Neutrophil (primary cell): Measurements from ENCODE around the gene DGCR2.

Source experiments
- H3K27ac ChIP-seq: fragments of 200-600 bp; sonication (generic); 2 replicates; pipeline ENCODE4 v1.5.1; 2016; ENCODE audit warnings: mild to moderate bottlenecking, moderate library complexity
- H3K27me3 ChIP-seq: fragments of 200-600 bp; sonication (generic); 2 replicates; pipeline ENCODE4 v1.6.0; 2016; ENCODE audit warnings: mild to moderate bottlenecking
- H3K36me3 ChIP-seq: fragments of 200-600 bp; sonication (generic); 2 replicates; pipeline ENCODE4 v1.5.1; 2017
- H3K4me1 ChIP-seq, 2 experiments: fragments of 200-600 bp in 1 of 2; sonication (generic) in 1 of 2; 1 replicate in 1 of 2; 2 replicates in 1 of 2; pipeline versions ENCODE4 v1.5.1 to v1.6.1; 2013 to 2016; ENCODE audit warnings: low read depth in 1 of 2, low read length in 1 of 2, mild to moderate bottlenecking in 1 of 2, moderate library complexity in 1 of 2; ENCODE audit not compliant: control insufficient read depth in 1 of 2, insufficient read depth in 1 of 2
- H3K4me3 ChIP-seq, 2 experiments: fragments of 200-600 bp in 1 of 2; sonication (generic) in 1 of 2; 1 replicate in 1 of 2; 2 replicates in 1 of 2; pipeline ENCODE4 v1.5.1; 2013 to 2016; ENCODE audit warnings: low read depth in 1 of 2, low read length in 1 of 2, mild to moderate bottlenecking in 1 of 2, moderate library complexity in 1 of 2
- H3K9me3 ChIP-seq: fragments of 200-600 bp; sonication (generic); 2 replicates; pipeline ENCODE4 v1.5.1; 2016
- TF ChIP-seq, protein P1 (sequence below): fragments of 200-600 bp; sonication (generic); IDR thresholded peaks from 2 replicates; pipeline ENCODE4 v1.5.1; 2016; ENCODE audit warnings: antibody characterized with exemption

Gene DGCR2

DNA sequence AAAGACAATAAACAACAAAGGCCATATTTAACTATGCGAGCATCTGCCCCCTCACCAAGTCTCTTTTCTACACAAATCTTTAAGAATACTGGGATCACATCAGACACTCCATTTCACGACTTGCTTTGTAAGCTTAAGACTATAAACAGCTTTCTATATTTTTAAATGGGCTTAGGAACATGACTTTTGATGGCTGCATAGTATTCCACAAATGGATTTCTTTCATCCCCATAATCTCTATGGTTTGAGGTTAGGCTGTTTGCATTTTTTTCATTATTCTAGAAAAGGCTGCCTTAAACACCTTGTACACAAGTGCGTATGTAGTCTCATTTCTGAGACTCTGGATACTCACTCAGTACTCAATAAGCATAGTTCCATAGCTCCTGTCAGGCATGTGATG lies 52.8 kb downstream of the DGCR2 start:
- Histone ChIP-seq H3K27me3 (no peaks in the 10 kb centered on the region), H3K4me1 (no peaks in the 10 kb centered on the region), H3K36me3 (peaks cover 71% of the 10 kb centered on the region), H3K9me3 (no peaks in the 10 kb centered on the region), H3K27ac (no peak overlapping the region), H3K4me3 (no peak overlapping the region)
- TF ChIP-seq, protein P1, sequence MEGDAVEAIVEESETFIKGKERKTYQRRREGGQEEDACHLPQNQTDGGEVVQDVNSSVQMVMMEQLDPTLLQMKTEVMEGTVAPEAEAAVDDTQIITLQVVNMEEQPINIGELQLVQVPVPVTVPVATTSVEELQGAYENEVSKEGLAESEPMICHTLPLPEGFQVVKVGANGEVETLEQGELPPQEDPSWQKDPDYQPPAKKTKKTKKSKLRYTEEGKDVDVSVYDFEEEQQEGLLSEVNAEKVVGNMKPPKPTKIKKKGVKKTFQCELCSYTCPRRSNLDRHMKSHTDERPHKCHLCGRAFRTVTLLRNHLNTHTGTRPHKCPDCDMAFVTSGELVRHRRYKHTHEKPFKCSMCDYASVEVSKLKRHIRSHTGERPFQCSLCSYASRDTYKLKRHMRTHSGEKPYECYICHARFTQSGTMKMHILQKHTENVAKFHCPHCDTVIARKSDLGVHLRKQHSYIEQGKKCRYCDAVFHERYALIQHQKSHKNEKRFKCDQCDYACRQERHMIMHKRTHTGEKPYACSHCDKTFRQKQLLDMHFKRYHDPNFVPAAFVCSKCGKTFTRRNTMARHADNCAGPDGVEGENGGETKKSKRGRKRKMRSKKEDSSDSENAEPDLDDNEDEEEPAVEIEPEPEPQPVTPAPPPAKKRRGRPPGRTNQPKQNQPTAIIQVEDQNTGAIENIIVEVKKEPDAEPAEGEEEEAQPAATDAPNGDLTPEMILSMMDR = no peak

DNA sequence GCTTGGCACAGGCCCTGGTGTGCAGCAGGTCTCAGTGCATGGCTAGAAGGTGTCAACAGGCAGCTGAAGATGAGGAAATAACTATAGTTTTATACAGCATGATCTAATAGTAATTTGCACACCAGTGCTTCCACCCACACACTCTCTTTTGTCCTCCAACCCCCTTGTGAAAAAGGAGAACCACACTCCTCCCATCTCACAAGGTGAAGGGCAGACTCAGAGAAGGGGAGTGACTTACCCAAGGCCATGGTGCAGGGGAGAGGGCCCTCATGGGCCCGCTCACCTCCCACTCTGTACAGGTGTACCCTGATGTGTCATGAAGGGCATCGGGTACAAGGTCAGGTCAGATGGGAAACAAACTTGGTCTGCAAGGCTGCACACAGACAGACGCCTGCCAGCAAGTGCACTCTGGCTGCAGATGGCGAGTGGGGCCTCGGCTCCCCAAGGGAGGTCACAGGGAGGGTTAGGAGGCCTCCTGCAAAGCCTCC lies 53.4 kb downstream of the DGCR2 start:
- Histone ChIP-seq H3K36me3 (peaks cover 77% of the 10 kb centered on the region), H3K9me3 (no peaks in the 10 kb centered on the region), H3K27me3 (no peaks in the 10 kb centered on the region), H3K4me3 (no peak overlapping the region), H3K4me1 (no peaks in the 10 kb centered on the region), H3K27ac (peak overlapping the region; percentile 16)
- TF ChIP-seq, protein P1 = no peak

DNA sequence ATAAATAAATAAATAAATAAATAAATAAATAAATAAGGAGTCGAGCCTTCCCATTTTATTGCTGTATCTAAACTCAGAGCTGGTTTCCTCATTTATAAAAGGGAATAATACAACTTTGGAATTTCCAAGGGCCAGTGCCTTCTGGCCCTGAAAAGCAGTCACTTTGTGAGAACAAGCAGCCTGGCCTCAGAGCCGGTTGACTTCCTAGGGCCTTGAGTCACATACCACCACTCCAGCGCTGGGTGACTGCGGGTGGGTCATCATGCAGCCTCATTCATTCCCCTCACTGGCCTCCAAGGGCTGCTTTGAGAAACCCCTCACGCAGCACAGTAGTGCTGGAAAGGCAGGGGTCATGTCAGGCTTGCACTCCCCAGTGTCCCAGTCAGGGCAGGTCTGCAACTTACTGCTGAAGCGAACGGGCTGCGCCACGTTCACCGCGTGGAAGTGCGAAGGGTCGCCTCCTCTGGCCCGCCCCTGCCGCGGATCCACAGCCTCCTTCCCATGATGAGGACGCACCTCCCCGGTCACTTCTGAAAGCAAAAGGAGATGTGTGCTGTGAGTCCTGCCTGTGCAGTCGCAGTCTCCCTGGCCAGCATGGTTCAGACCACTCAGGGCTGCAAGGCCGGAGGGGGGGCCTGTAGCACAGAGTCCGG lies 54.4 kb downstream of the DGCR2 start:
- TF ChIP-seq, protein P1 = no peak
- H3K27ac ChIP-seq = no peak overlapping the region
- no peaks in the 10 kb centered on the region for H3K27me3 ChIP-seq
- H3K9me3 ChIP-seq = no peaks in the 10 kb centered on the region
- H3K4me3 ChIP-seq = no peak overlapping the region
- peaks cover 87% of the 10 kb centered on the region for H3K36me3 ChIP-seq
- H3K4me1 ChIP-seq = no peaks in the 10 kb centered on the region

DNA sequence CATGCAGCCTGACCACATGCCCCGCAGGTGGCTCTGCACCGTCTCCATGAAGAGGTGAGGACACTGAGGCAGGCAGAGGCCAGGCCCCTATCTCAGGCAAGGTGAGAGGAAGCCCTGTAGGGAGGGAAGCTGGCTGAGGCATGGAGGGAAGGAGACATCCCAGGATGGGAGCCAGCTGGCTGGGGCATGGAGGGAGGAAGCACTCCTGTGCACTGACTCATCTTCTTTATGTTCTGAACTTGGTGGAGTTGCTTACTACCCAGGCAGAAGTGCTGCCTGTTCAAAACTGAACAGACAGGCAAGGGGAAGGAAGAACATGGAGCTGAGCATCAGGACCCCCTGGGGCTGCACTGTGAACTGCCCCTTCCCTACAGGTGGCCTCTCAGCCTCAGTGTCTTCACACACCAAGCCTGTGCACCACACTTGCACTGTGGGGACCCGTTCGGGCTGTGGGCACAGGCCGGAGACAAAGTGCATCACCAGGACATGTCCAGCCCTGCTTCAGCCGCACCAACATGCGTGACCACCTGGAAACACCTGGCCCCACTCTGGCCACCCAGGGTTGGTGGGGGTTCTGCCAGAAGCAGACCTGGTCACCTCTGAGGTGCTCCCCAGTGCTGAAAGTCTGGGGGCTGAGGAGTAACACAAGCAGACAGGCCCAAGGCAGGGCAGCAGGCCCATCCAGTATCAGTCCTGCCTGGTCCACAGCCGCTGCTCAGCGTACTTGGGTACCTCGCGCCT lies 55.5 kb downstream of the DGCR2 start:
- Histone ChIP-seq H3K4me1 (no peaks in the 10 kb centered on the region), H3K27ac (no peak overlapping the region), H3K36me3 (peaks cover 96% of the 10 kb centered on the region), H3K9me3 (no peaks in the 10 kb centered on the region), H3K27me3 (no peaks in the 10 kb centered on the region), H3K4me3 (no peak overlapping the region)
- TF ChIP-seq, protein P1 = no peak

DNA sequence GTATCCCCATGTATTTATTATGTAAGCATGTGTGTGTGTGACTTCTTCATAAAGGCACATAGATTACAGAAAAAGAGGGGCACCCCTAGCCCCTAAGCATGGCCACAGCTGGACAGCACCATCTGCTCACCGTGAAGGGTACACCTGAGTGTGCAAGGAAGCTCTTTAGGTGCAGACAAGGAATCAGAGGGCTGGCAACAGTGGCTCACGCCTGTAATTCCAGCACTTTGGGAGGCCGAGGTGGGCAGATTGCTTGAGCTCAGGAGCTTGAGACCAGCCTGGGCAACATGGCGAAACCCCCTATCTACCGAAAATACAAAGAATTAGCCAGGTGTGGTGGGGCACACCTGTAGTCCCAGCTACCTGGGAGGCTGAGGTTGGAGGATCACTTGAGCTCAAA lies 56.3 kb downstream of the DGCR2 start:
- TF ChIP-seq, protein P1 = no peak
- Histone ChIP-seq H3K36me3 (peaks cover 97% of the 10 kb centered on the region), H3K27ac (no peak overlapping the region), H3K4me3 (no peak overlapping the region), H3K27me3 (no peaks in the 10 kb centered on the region), H3K9me3 (no peaks in the 10 kb centered on the region), H3K4me1 (no peaks in the 10 kb centered on the region)
